T-helper 1 cell treated with Interleukin-12 subunit alpha and Interleukin-12 subunit beta and Interleukin-4 antibody, amounts not matched to agents 30 μg/mL and 1 μg/mL, for 36 hours (primary cell): ENCODE data around the gene PCF11.

Experiments used
- H3K27ac Mint-ChIP-seq: one replicate; pipeline ENCODE4 v1.8.0; 2021; ENCODE audit warnings: mild to moderate bottlenecking, mixed read lengths
- H3K27me3 Mint-ChIP-seq: one replicate; pipeline ENCODE4 v1.8.0; 2021; ENCODE audit warnings: low read depth, mixed read lengths
- H3K36me3 Mint-ChIP-seq: one replicate; pipeline ENCODE4 v1.8.0; 2021; ENCODE audit warnings: low read depth, mixed read lengths
- H3K4me1 Mint-ChIP-seq: one replicate; pipeline ENCODE4 v1.8.0; 2021; ENCODE audit warnings: low read depth, mixed read lengths
- H3K4me3 Mint-ChIP-seq: one replicate; pipeline ENCODE4 v1.8.0; 2021; ENCODE audit warnings: mild to moderate bottlenecking, moderate library complexity, mixed read lengths
- H3K9me3 Mint-ChIP-seq: one replicate; pipeline ENCODE4 v1.8.0; 2021; ENCODE audit warnings: mixed read lengths

Gene PCF11

GRCh38 chr11:83139310-83139709, 17.6 kb upstream of the PCF11 start:
- H3K36me3 Mint-ChIP-seq = no peaks in the 10 kb centered on the region
- H3K9me3 Mint-ChIP-seq = no peaks in the 10 kb centered on the region
- H3K27me3 Mint-ChIP-seq = no peaks in the 10 kb centered on the region
- no peak overlapping the region for H3K27ac Mint-ChIP-seq
- no peak overlapping the region for H3K4me3 Mint-ChIP-seq
- H3K4me1 Mint-ChIP-seq = no peaks in the 10 kb centered on the region

- Mint-ChIP-seq H3K27ac (no peak overlapping the region), H3K36me3 (no peaks in the 10 kb centered on the region), H3K27me3 (no peaks in the 10 kb centered on the region), H3K9me3 (no peaks in the 10 kb centered on the region), H3K4me3 (no peak overlapping the region), H3K4me1 (no peaks in the 10 kb centered on the region)
These were observed 16.1 kb upstream of the PCF11 start for GRCh38 chr11:83140691-83141455.

DNA sequence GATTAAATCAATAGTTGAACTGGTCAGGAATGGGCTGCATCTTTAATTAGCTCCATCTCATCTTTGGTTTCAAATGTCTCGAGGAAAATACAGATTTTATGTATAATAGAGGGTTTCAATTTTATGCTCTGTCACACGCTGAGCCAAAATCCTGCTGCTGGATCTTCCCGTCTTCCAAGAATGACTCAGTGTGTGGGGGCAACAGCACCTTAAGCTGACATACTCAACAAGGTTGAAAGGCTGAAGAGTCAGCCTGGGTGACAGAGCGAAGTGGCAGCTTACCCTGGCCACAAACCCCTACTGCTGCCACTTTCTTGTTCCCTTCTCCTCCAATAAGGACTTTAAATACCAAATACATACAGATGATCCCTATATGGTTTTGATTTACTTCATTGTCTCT, 9.0 kb upstream of the PCF11 start:
- no peak overlapping the region for H3K27ac Mint-ChIP-seq
- H3K27me3 Mint-ChIP-seq = peaks cover 7% of the 10 kb centered on the region
- H3K4me3 Mint-ChIP-seq = no peak overlapping the region
- H3K4me1 Mint-ChIP-seq = peaks cover 3% of the 10 kb centered on the region
- H3K9me3 Mint-ChIP-seq = no peaks in the 10 kb centered on the region
- no peaks in the 10 kb centered on the region for H3K36me3 Mint-ChIP-seq

DNA sequence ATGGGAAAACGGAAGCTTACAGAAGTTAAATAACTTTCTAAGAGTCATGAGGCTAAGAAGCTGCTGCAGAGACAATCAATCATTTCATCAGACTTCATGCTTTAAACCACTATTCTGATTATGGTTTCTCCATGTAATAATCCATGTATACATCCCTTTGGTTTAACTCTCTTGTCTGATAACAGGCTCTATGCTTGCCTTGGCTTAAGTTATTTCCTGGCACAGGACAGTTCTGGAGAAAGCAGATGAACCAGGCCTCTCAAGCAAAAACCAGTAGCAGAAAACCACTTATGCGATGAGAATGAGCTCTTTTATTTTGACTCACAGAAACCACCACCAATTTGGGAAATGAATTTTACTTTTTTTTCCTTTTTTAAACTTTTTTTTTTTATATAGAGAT, 6.5 kb upstream of the PCF11 start:
- Mint-ChIP-seq H3K27ac (no peak overlapping the region), H3K4me3 (no peak overlapping the region), H3K9me3 (no peaks in the 10 kb centered on the region), H3K27me3 (peaks cover 7% of the 10 kb centered on the region), H3K36me3 (no peaks in the 10 kb centered on the region), H3K4me1 (peaks cover 9% of the 10 kb centered on the region)

DNA sequence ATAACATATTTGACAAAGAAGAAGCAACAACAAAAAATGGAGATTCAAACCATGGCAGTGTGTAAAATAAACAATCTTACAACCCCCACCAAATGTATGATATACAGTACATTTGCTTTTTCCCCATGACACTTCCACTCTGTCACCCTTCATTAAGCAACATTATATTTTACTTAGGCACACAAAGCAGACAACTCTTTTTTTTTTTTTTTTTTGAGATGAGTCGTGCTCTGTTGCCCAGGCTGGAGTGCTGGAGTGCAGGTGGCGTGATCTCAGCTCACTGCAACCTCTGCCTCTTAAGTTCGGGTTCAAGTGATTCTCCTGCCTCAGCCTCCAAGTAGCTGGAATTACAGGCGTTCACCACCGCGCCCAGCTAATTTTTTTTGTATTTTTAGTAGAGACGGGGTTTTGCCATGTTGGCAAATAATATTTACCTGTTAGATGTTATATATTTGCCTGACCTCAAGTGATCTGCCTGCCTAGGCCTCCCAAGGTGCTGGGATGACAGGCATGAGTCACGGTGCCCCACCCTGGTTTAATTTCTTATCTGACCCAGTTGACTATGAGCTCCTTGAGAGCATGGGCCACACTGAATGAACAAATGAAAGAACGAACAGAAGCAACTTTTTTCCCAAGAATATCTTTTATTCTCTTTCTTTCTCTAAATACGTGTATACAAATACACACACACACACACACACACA, 5.5 kb upstream of the PCF11 start:
- no peak overlapping the region for H3K27ac Mint-ChIP-seq
- no peaks in the 10 kb centered on the region for H3K9me3 Mint-ChIP-seq
- H3K4me1 Mint-ChIP-seq = peaks cover 12% of the 10 kb centered on the region
- peaks cover 7% of the 10 kb centered on the region for H3K27me3 Mint-ChIP-seq
- no peaks in the 10 kb centered on the region for H3K36me3 Mint-ChIP-seq
- H3K4me3 Mint-ChIP-seq = no peak overlapping the region

- no peak overlapping the region for H3K4me3 Mint-ChIP-seq
These were observed 4.7 kb upstream of the PCF11 start for GRCh38 chr11:83152264-83152663.

GRCh38 chr11:83153764-83154163, 3.2 kb upstream of the PCF11 start:
- Mint-ChIP-seq H3K27ac (no peak overlapping the region), H3K4me3 (no peak overlapping the region), H3K36me3 (peaks cover 14% of the 10 kb centered on the region), H3K4me1 (peaks cover 9% of the 10 kb centered on the region), H3K27me3 (no peaks in the 10 kb centered on the region), H3K9me3 (no peaks in the 10 kb centered on the region)

More at GRCh38 chr11:83152264-83152663, 4.7 kb upstream of the PCF11 start:
- peaks cover 4% of the 10 kb centered on the region for H3K36me3 Mint-ChIP-seq
- H3K4me1 Mint-ChIP-seq = peaks cover 12% of the 10 kb centered on the region
- H3K9me3 Mint-ChIP-seq = no peaks in the 10 kb centered on the region
- H3K27ac Mint-ChIP-seq = no peak overlapping the region
- peaks cover 7% of the 10 kb centered on the region for H3K27me3 Mint-ChIP-seq

- Mint-ChIP-seq H3K9me3 (no peaks in the 10 kb centered on the region), H3K4me1 (peaks cover 23% of the 10 kb centered on the region), H3K27ac (peak overlapping the region; percentile 94), H3K4me3 (peak overlapping the region; percentile 99), H3K36me3 (peaks cover 34% of the 10 kb centered on the region), H3K27me3 (no peaks in the 10 kb centered on the region)
These were observed 561 bp upstream of the PCF11 start for GRCh38 chr11:83156144-83156995.

- Mint-ChIP-seq H3K9me3 (no peaks in the 10 kb centered on the region), H3K27ac (peak overlapping the region; percentile 94), H3K4me1 (peaks cover 35% of the 10 kb centered on the region), H3K27me3 (no peaks in the 10 kb centered on the region), H3K4me3 (peak overlapping the region; percentile 99), H3K36me3 (peaks cover 41% of the 10 kb centered on the region)
These were observed 844 bp downstream of the PCF11 start for GRCh38 chr11:83157594-83158356.

DNA sequence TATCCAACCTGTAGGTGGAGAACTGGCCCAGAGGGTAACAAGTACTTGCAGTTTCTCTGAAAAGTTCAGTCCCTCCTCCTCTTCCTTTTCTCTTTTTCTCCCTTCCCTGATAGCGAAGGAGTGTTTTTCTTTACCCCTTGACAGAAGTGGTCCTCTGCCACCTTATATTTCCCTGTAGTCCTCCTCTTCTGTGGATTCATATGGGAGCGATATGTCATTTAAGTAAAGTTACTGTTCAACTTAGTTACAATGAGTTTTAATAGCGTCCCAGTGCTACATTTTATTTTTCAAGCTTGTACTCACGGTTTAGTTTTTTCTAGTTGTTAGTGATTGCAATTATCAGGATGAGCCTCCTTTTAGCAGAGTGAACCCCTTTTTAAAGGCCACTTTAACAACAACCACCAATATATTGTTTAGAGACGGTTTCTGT, 1.4 kb downstream of the PCF11 start:
- Mint-ChIP-seq H3K27ac (peak overlapping the region; percentile 94), H3K36me3 (peaks cover 41% of the 10 kb centered on the region), H3K4me1 (peaks cover 38% of the 10 kb centered on the region), H3K27me3 (no peaks in the 10 kb centered on the region), H3K9me3 (no peaks in the 10 kb centered on the region), H3K4me3 (peak overlapping the region; percentile 99)

DNA sequence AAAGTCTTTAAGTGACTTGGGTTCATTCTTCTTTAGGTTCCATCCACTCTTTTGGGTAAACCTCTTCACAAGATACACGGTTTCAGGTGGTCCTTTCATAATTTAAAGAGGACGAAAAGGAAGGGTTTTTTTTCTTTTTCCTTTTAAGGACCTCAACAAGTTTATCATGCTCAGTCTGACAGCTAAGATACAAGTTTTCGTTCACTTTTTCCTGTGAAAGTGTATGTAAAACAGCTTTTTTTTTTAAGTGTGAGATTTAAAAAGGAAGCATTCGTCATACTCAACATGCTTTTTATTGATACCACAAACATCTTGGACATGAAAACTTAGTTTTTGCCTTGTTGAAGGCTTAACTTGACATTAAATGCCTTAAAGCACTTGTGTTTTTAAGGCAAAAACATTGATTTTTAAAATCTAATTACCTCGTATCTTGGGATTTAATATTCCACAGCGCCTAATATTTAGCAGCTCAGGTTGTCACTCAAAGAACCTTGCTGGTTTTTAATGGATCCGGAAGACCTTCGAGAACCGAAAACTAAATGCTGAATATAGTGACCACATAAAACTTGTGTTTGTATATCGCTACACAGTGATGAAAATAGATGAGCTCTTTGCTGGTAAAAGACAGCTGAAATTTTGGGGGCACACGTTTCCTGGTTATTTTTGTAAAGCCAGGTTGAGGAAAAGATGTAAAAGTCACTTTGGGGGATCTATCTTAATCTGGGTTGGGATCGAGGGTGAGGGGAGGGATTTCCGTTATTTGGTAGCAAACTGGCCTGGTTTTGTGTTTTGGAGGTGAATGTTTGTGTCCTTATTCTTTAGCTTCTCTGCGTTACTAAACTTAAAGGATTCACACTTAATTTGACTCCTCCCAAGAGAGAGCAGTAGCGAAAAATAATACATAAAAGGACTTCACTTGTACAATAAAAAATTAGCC, 2.3 kb downstream of the PCF11 start:
- Mint-ChIP-seq H3K9me3 (no peaks in the 10 kb centered on the region), H3K27ac (peak overlapping the region; percentile 85), H3K4me1 (peaks cover 38% of the 10 kb centered on the region), H3K27me3 (no peaks in the 10 kb centered on the region), H3K4me3 (peak overlapping the region; percentile 99), H3K36me3 (peaks cover 44% of the 10 kb centered on the region)

DNA sequence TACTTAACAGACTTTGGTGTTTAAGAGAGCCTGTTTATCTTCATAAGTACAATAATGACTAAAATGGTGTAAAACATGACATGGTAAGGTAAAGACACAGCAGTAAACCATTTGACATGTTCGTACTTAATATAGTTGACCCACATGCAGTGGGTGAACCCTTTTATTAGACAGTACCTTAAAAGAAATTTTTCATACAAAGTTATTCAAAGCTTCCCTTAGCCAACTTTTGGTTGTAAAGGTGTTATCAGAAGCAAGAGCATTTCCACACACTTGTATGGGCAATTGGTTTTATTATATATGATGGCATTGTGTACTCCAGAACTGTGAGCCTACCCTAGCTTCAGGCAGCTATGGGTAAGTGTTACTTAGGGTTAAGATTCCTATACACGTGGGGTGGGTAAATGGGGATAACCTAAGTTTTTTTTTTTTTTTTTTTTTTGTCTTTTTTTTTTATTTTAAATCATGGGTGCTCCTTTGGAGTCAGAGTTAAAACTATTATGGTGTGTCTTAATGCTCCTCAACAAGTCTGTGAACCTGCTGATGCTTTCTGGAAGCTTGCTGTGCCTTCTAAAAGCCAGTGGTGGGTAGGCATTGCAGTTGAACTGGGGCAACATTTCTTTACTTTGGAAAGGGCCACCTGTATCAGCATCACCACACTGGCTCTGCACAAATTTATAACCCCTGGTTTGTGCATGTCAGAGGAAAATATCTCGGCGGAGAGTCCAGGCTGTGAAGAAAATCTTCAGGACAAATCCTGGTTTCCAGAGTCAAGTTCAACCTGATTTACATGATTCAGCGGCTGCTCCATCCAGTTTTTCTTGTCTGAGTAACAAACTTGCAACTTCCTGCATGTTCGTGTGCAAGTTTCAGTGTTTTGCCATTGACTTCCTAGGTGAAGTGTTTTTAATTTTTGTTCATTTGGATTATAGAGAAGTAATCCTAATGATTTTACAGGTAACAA, 3.3 kb downstream of the PCF11 start:
- Mint-ChIP-seq H3K4me1 (peaks cover 37% of the 10 kb centered on the region), H3K9me3 (no peaks in the 10 kb centered on the region), H3K4me3 (peak overlapping the region; percentile 99), H3K36me3 (peaks cover 49% of the 10 kb centered on the region), H3K27ac (peak overlapping the region; percentile 85), H3K27me3 (no peaks in the 10 kb centered on the region)
